GM23338 (cell line): ENCODE data around the gene MARK2. TPM values are rescaled to one million over a fixed set of nuclear protein-coding genes. Genes with fewer than 3 reads are reported as not detected.

ENCODE experiments used
- ATAC-seq: fragments of 200-7000 bp; cut with Tn5 transposase; 3 replicates; pipeline ENCODE4 v1.9.1; 2020
- DNase-seq: peaks from one replicate; pipeline ENCODE4 v3.0.0-alpha.2; 2015; ENCODE audit warnings: low spot score
- H2AFZ ChIP-seq: fragments of 200-600 bp; sonication (generic); 2 replicates; pipeline ENCODE4 v1.8.0; 2016; ENCODE audit warnings: antibody characterized with exemption, mild to moderate bottlenecking, moderate library complexity
- H3F3A ChIP-seq: fragments of 200-600 bp; sonication (generic); replicated peaks from 2 replicates; pipeline ENCODE4 v1.8.0; 2017; ENCODE audit warnings: antibody characterized with exemption, mixed run types, low read depth
- H3K27ac ChIP-seq: fragments of 200-600 bp; sonication (generic); 2 replicates; pipeline ENCODE4 v1.6.1; 2016; ENCODE audit warnings: low read depth
- H3K27me3 ChIP-seq: fragments of 200-600 bp; sonication (generic); 2 replicates; pipeline ENCODE4 v1.8.0; 2016; ENCODE audit warnings: mild to moderate bottlenecking, mixed run types, moderate library complexity; ENCODE audit not compliant: insufficient read depth
- H3K36me3 ChIP-seq: fragments of 200-600 bp; sonication (generic); 2 replicates; pipeline ENCODE4 v1.8.0; 2016; ENCODE audit warnings: mild to moderate bottlenecking; ENCODE audit not compliant: insufficient read depth
- H3K4me1 ChIP-seq: fragments of 200-600 bp; sonication (generic); 2 replicates; pipeline ENCODE4 v1.8.0; 2016; ENCODE audit warnings: mild to moderate bottlenecking, moderate library complexity; ENCODE audit not compliant: insufficient read depth
- H3K4me2 ChIP-seq: fragments of 200-600 bp; sonication (generic); 2 replicates; pipeline ENCODE4 v1.7.1; 2017; ENCODE audit warnings: mixed run types
- H3K4me3 ChIP-seq: fragments of 200-600 bp; sonication (generic); 2 replicates; pipeline ENCODE4 v1.6.1; 2016; ENCODE audit warnings: mixed run types
- H3K79me2 ChIP-seq: fragments of 200-600 bp; sonication (generic); replicated peaks from 2 replicates; pipeline ENCODE4 v1.8.0; 2017; ENCODE audit warnings: mild to moderate bottlenecking; ENCODE audit not compliant: insufficient read depth
- H3K9me2 ChIP-seq: fragments of 200-600 bp; sonication (generic); 2 replicates; pipeline ENCODE4 v1.8.0; 2017; ENCODE audit not compliant: insufficient read depth
- H4K20me1 ChIP-seq: fragments of 200-600 bp; sonication (generic); replicated peaks from 2 replicates; pipeline ENCODE4 v1.8.0; 2017; ENCODE audit warnings: mild to moderate bottlenecking; ENCODE audit not compliant: insufficient read depth
- H3K27ac Mint-ChIP-seq: 2 replicates; pipeline ENCODE4 v1.8.0; 2020; ENCODE audit warnings: inconsistent platforms, mild to moderate bottlenecking, moderate library complexity, mixed read lengths
- H3K27me3 Mint-ChIP-seq: 3 replicates; pipeline ENCODE4 v1.8.0; 2022; ENCODE audit warnings: low read depth, mild to moderate bottlenecking, moderate library complexity, mixed read lengths, inconsistent platforms; ENCODE audit not compliant: insufficient read depth, poor library complexity
- H3K36me3 Mint-ChIP-seq: 3 replicates; pipeline ENCODE4 v1.8.0; 2021; ENCODE audit warnings: low read depth, mild to moderate bottlenecking, inconsistent platforms, moderate library complexity, mixed read lengths
- H3K4me1 Mint-ChIP-seq: 3 replicates; pipeline ENCODE4 v1.8.0; 2020; ENCODE audit warnings: mild to moderate bottlenecking, inconsistent platforms, mixed read lengths
- H3K4me3 Mint-ChIP-seq: 3 replicates; pipeline ENCODE4 v1.8.0; 2021; ENCODE audit warnings: moderate library complexity, mild to moderate bottlenecking, inconsistent platforms, mixed read lengths
- H3K9me3 Mint-ChIP-seq: 3 replicates; pipeline ENCODE4 v1.8.0; 2020; ENCODE audit warnings: moderate library complexity, mild to moderate bottlenecking, inconsistent platforms, mixed read lengths
- CREB1 ChIP-seq: fragments of 250-450 bp; sonication (Bioruptor Pico); IDR thresholded peaks from 2 replicates; pipeline ENCODE4 v1.5.0; 2020; ENCODE audit warnings: low read depth, mild to moderate bottlenecking, moderate library complexity
- ETS1 ChIP-seq: IDR thresholded peaks from 2 replicates; pipeline ENCODE4 v1.6.1; 2016; ENCODE audit warnings: antibody characterized with exemption
- EZH2 ChIP-seq: fragments of 200-600 bp; sonication (generic); IDR thresholded peaks from one replicate; pipeline ENCODE4 v1.8.0; 2017; ENCODE audit warnings: antibody characterized with exemption, mild to moderate bottlenecking, low read depth; ENCODE audit not compliant: unreplicated experiment
- EZH2phosphoT487 ChIP-seq: fragments of 200-600 bp; sonication (generic); IDR thresholded peaks from one replicate; pipeline ENCODE4 v1.8.1; 2018; ENCODE audit warnings: antibody characterized with exemption; ENCODE audit not compliant: unreplicated experiment
- JUNB ChIP-seq: IDR thresholded peaks from one replicate; pipeline ENCODE4 v1.6.1; 2016; ENCODE audit warnings: antibody characterized with exemption; ENCODE audit not compliant: unreplicated experiment
- NANOG ChIP-seq: IDR thresholded peaks from 2 replicates; pipeline ENCODE4 v1.6.1; 2016; ENCODE audit warnings: antibody characterized with exemption, borderline replicate concordance
- POLR2AphosphoS5 ChIP-seq: IDR thresholded peaks from 2 replicates; pipeline ENCODE4 v1.6.1; 2016; ENCODE audit warnings: antibody characterized with exemption, low read depth
- REST ChIP-seq: IDR thresholded peaks from one replicate; pipeline ENCODE4 v1.6.1; 2018; ENCODE audit warnings: antibody characterized with exemption; ENCODE audit not compliant: unreplicated experiment
- STAT1 ChIP-seq: IDR thresholded peaks from one replicate; pipeline ENCODE4 v1.6.1; 2016; ENCODE audit warnings: antibody characterized with exemption; ENCODE audit not compliant: unreplicated experiment
- ZNF114 ChIP-seq: fragments of 250-450 bp; sonication (Bioruptor Pico); IDR thresholded peaks from 2 replicates; pipeline ENCODE4 v1.5.0; 2020; ENCODE audit warnings: mild to moderate bottlenecking, moderate library complexity
- ZNF462 ChIP-seq: fragments of 250-450 bp; sonication (Bioruptor Pico); IDR thresholded peaks from 2 replicates; pipeline ENCODE4 v1.5.0; 2020; ENCODE audit warnings: mild to moderate bottlenecking, moderate library complexity
- polyA plus RNA-seq: library from polyadenylated mRNA; unstranded; fragments of >200 nt; fragmentation: Nextera tagmentation; extraction: Ambion mirVana; gene quantifications from 2 replicates; pipeline ENCODE4 v1.2.1, GENCODE V29; 2016
- total RNA-seq: library from RNA; depleted of rRNA; stranded (reverse); fragments of >200 nt; shearing (Covaris generic); gene quantifications from 2 replicates; pipeline ENCODE4 v1.2.3, GENCODE V29; 2014

MARK2 gene
- total and polyA plus RNA-seq, 2 experiments from 2014 or later = 18.7 to 42.6 TPM

- TF ChIP-seq ZNF462 = no peak
- TF ChIP-seq POLR2AphosphoS5 = no peak
Measured at GRCh38 chr11:63893355-63893754, 54.4 kb downstream of the MARK2 start (continued).

- Histone ChIP-seq H3K4me1 (no peaks in the 10 kb centered on the region), H3F3A (peaks cover 29% of the 10 kb centered on the region; the same call in 1 of the 2 replicates), H3K9me2 (no peaks in the 10 kb centered on the region), H3K79me2 (peaks cover 36% of the 10 kb centered on the region), H3K36me3 (peaks cover 17% of the 10 kb centered on the region; the same call in 1 of the 2 replicates), H3K27me3 (no peaks in the 10 kb centered on the region), H2AFZ (no peak overlapping the region), H3K4me2 (no peak overlapping the region), H3K27ac (no peak overlapping the region), H3K4me3 (no peak overlapping the region), H4K20me1 (peaks cover 12% of the 10 kb centered on the region)
- ATAC-seq (no peak), DNase-seq (no peak)
- H3K4me3 Mint-ChIP-seq = no peak overlapping the region
- peaks cover 48% of the 10 kb centered on the region for H3K36me3 Mint-ChIP-seq
- H3K9me3 Mint-ChIP-seq = no peaks in the 10 kb centered on the region
- no peak overlapping the region for H3K27ac Mint-ChIP-seq
- H3K4me1 Mint-ChIP-seq = peaks cover 6% of the 10 kb centered on the region
- peaks cover 9% of the 10 kb centered on the region for H3K27me3 Mint-ChIP-seq
- TF ChIP-seq STAT1 = no peak
- no peak for TF ChIP-seq CREB1 (CRISPR knock-in tag)
- TF ChIP-seq REST = no peak
- TF ChIP-seq ZNF114 (CRISPR knock-in tag) = no peak
- no peak for TF ChIP-seq JUNB
- TF ChIP-seq EZH2phosphoT487 = no peak
- no peak for TF ChIP-seq NANOG
- no peak for TF ChIP-seq EZH2
- TF ChIP-seq ETS1 = no peak
Measured at GRCh38 chr11:63896071-63896470, 57.2 kb downstream of the MARK2 start.
